Nephron (organoid): Measurements from ENCODE around the gene METTL25B.

Source experiments
- H3K27ac Mint-ChIP-seq, 3 experiments: 2 replicates each; pipeline ENCODE4 v1.8.0; 2020; ENCODE audit warnings: mixed read lengths in 3 of 3, mild to moderate bottlenecking in 2 of 3, moderate library complexity in 1 of 3
- H3K27me3 Mint-ChIP-seq: 2 replicates; pipeline ENCODE4 v1.8.0; 2021; ENCODE audit warnings: low read depth, mild to moderate bottlenecking, moderate library complexity, mixed read lengths
- H3K36me3 Mint-ChIP-seq: 2 replicates; pipeline ENCODE4 v1.8.0; 2020; ENCODE audit warnings: low read depth, mixed read lengths
- H3K4me1 Mint-ChIP-seq: 2 replicates; pipeline ENCODE4 v1.8.0; 2020; ENCODE audit warnings: mixed read lengths
- H3K4me3 Mint-ChIP-seq, 3 experiments: 2 replicates each; pipeline ENCODE4 v1.8.0; 2020; ENCODE audit warnings: mild to moderate bottlenecking in 3 of 3, mixed read lengths in 3 of 3, moderate library complexity in 2 of 3
- H3K9me3 Mint-ChIP-seq: 2 replicates; pipeline ENCODE4 v1.8.0; 2020; ENCODE audit warnings: mixed read lengths
- CTCF ChIP-seq, 3 experiments: fragments of 200-600 bp; sonication (generic); IDR thresholded peaks; one replicate each; pipeline ENCODE4 v1.5.0; 2021; ENCODE audit warnings: antibody characterized with exemption in 3 of 3; ENCODE audit not compliant: unreplicated experiment in 3 of 3

METTL25B gene

GRCh38 chr1:156689035-156689952, 39.0 kb upstream of the METTL25B start:
- peaks cover 50% of the 10 kb centered on the region for H3K4me1 Mint-ChIP-seq
- H3K27ac Mint-ChIP-seq, result peak overlapping the region; percentile 85 to 95 (median 95)
- no peaks in the 10 kb centered on the region for H3K9me3 Mint-ChIP-seq
- H3K36me3 Mint-ChIP-seq, result no peaks in the 10 kb centered on the region
- H3K4me3 Mint-ChIP-seq, result peak overlapping the region; percentile 81 to 85 (median 84)
- TF ChIP-seq CTCF (IDR thresholded peaks at IDR 0.05; ENCODE audit: unreplicated experiment in 3 of 3), result peak; percentile 85 to 93 (median 85)
- peaks cover 6% of the 10 kb centered on the region for H3K27me3 Mint-ChIP-seq

- Mint-ChIP-seq H3K27ac (peak overlapping the region; percentile 85 to 95 (median 95)), H3K4me3 (peak overlapping the region; percentile 81 to 85 (median 84)), H3K36me3 (no peaks in the 10 kb centered on the region), H3K4me1 (peaks cover 55% of the 10 kb centered on the region), H3K9me3 (no peaks in the 10 kb centered on the region), H3K27me3 (peaks cover 6% of the 10 kb centered on the region)
- no peak for TF ChIP-seq CTCF (IDR thresholded peaks at IDR 0.05; ENCODE audit: unreplicated experiment in 3 of 3)
These were observed 38.2 kb upstream of the METTL25B start for GRCh38 chr1:156689953-156690674.

- H3K27me3 Mint-ChIP-seq, result peaks cover 6% of the 10 kb centered on the region
- H3K4me3 Mint-ChIP-seq, result peak overlapping the region; percentile 81 to 85 (median 84)
- peak overlapping the region; percentile 85 to 95 (median 95) for H3K27ac Mint-ChIP-seq
- H3K9me3 Mint-ChIP-seq, result no peaks in the 10 kb centered on the region
- no peak for TF ChIP-seq CTCF (IDR thresholded peaks at IDR 0.05; ENCODE audit: unreplicated experiment in 3 of 3)
- H3K36me3 Mint-ChIP-seq, result no peaks in the 10 kb centered on the region
- peaks cover 55% of the 10 kb centered on the region for H3K4me1 Mint-ChIP-seq
These were observed 37.6 kb upstream of the METTL25B start for GRCh38 chr1:156690675-156691036.

- Mint-ChIP-seq H3K36me3 (no peaks in the 10 kb centered on the region), H3K4me1 (peaks cover 55% of the 10 kb centered on the region), H3K27ac (peak overlapping the region; percentile 85 to 95 (median 86)), H3K4me3 (peak overlapping the region; percentile 64 to 84 (median 81)), H3K27me3 (peaks cover 6% of the 10 kb centered on the region), H3K9me3 (no peaks in the 10 kb centered on the region)
- TF ChIP-seq CTCF (IDR thresholded peaks at IDR 0.05; ENCODE audit: unreplicated experiment in 3 of 3), result no peak
These were observed 37.1 kb upstream of the METTL25B start for GRCh38 chr1:156691191-156691590.

- no peak for TF ChIP-seq CTCF (IDR thresholded peaks at IDR 0.05; ENCODE audit: unreplicated experiment in 3 of 3)
- Mint-ChIP-seq H3K4me3 (peak overlapping the region; percentile 64 to 84 (median 65)), H3K27me3 (peaks cover 6% of the 10 kb centered on the region), H3K27ac (peak overlapping the region; percentile 85 to 95 (median 86)), H3K4me1 (peaks cover 59% of the 10 kb centered on the region), H3K9me3 (no peaks in the 10 kb centered on the region), H3K36me3 (peaks cover 5% of the 10 kb centered on the region)
These were observed 36.4 kb upstream of the METTL25B start for GRCh38 chr1:156691665-156692440.
